DMS 273 treated with DMSO at 0.1 percent for 48 hours (cell line): ENCODE data around the gene TST.

Source experiments
- DNase-seq: peaks from one replicate; lab custom pipeline; 2025; lab: John Stamatoyannopoulos, UW

TST gene

DNA sequence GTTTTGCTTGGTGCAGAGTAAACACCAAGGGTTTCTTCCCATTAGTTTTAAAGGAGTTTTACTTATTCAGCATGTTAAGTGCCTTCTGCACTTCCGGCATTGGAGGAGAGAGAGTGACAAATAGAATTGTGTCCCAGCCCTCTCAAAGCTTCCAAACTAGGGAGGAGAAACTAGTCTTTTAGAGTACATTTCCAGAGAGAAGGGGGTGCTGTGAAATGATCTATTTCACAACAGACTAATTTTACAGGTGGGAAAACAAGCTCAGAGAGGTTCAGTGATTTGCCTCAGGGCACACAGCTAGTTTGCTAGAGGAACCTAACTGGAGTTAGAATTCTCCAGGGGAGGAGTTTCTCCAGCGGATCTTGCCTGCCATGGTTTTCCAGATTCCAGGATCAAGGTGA lies 12.9 kb upstream of the TST start:
- no peak for DNase-seq

DNA sequence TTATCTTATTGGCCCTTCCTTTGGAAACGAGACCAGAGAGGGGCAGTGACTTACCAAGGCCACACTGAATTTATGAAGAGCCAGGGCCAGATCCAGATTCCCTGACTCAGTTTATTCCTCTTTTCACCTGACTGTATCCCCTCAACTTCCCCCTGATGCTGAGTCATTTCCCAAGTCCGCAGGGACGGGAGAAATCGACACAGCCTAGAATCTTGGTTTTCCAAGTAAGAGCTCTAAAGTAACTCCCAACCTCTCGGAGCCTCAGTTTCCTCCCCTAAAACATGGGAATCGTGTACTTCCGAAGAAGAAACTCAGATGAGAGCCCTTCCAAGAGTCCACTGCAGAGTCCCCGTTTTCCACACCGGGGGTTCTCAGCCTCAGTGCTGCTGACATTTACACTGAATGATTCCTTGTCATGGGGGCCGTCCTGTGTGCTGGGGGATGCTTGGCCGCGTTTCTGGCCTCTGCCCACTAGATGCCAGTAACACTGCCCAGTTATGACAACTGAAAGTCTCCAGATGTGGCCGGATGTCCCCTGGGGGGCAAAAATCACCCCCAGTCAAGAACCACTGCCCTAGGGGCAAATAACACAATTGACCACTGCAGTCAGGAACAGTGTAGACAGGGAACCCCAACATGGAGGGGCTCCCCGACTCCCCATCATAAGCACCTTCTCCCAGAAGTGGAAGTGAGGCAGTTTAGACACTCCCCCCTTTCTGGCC lies 11.5 kb upstream of the TST start:
- no peak for DNase-seq

DNA sequence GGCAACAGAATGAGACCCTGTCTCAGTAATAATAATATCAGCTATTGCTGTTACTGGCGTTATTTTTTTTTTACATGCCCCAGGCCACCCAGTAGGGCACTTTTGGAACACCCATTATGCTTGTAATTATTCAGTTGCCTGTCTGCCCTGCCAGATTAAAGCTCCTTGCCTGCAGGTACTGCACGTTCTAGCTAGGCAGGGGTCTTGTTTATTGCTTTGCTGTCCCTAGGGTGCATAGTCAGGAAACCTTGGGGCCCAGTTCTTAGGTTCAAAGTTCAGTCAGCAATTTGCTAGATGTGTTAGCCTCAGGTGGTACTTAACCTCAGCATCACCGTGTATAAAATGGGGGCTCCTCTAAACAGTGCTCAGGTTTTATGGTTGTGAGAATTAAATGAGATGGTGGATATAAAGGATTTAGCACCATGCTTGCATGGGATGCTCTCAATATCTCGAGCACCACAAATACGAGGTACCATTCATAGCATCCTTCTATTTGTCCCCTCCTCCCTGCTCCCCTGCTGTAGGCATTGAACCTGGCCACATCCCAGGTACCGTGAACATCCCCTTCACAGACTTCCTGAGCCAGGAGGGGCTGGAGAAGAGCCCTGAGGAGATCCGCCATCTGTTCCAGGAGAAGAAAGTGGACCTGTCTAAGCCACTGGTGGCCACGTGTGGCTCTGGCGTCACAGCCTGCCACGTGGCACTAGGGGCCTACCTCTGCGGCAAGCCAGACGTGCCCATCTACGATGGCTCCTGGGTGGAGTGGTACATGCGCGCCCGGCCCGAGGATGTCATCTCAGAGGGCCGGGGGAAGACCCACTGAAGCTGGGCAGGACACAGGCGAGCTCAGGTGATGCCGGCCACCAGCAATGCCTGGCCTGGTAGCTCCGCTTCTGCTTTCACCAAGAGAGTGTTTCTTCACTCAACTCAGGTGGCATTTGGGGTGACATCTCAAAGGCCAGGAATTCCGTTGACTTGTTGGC lies 9.7 kb upstream of the TST start:
- DNase-seq, result no peak

DNA sequence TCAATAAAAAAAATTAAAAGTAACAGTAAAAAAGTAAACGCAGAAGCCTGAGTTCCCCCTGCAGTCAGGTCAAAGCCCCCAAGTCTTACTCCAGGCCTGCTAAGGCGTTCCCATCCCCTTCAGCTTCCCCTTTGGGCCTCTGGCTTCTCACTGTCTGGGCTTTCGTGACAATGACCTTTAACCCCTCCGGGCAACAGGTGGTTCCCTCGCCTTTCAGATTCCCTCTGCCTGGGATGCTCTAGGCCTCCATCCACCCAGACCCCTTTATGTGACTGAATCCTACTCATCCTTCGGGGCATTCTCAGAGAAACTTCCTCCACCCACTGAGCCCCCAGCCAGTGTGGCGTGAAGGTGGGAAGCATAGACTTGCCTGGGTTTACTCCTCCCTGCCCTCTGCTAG lies 8.3 kb upstream of the TST start:
- no peak for DNase-seq

DNA sequence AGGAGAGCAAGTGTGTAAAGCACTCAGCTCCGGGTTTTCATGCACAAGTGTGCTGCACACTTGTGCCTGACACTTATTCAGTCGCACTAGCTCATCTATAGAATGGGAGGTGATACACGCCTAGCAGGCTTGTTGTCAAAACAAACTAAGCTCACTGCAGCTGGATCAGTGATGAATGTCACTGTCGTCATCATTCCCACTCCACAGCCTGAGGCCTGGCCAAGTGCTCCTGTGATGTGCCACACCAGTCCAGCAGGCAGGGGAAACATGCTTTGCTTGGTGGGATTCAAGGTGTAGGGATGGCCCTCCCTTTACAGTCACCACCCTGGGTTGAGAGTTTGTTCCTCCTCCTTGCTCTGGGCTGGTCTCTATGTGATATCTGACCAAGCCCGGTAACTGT lies 7.1 kb upstream of the TST start:
- DNase-seq, result no peak

DNA sequence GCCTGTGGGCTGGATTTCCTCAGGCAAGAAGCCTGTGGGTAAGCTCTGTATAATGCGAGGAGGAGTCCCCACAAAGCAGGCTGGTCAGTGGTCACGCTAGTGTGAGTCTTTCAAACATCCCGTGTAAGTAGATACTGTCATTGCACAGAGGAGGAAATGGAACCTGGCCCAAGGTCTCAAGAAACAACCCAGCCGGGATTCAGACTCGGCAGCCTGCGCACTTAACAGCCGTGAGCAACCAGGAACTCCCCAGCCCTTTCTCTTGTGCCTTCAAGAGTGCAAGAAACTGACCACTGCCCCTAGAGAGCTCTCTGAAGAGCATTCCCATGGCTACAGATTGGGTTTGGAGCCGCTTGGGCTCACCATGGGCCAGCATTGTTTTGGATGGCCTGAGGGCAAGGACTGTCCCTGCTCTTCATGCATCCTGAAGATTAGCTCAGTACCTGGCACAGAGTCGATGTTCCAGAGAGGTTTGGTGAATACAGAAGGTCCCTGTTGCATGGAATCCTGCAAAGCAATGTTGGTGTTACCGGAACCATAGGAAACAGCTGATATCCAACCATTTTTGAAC lies 6.3 kb upstream of the TST start:
- DNase-seq, result no peak

DNA sequence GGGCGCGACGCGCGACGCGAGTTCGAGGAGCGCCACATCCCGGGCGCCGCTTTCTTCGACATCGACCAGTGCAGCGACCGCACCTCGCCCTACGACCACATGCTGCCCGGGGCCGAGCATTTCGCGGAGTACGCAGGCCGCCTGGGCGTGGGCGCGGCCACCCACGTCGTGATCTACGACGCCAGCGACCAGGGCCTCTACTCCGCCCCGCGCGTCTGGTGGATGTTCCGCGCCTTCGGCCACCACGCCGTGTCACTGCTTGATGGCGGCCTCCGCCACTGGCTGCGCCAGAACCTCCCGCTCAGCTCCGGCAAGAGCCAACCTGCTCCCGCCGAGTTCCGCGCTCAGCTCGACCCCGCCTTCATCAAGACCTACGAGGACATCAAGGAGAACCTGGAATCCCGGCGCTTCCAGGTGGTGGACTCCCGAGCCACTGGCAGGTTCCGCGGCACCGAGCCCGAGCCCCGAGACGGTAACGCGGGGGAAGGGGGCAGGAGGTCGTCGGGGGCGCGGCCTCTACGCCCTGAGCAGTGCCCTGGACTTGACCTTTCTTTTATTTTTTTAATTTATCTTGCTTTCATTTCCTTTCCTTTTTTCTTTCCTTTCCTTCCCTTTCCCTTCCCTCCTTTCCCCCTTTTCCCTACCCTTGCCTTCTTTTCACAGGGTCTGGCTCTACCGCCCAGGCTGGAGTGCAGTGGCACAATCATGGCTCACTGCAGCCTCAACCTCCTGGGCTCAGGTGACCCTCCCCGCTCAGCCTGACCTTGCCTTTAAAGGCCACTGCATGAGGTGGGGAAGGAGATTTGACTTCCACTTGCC lies 5.3 kb upstream of the TST start:
- no peak for DNase-seq

DNA sequence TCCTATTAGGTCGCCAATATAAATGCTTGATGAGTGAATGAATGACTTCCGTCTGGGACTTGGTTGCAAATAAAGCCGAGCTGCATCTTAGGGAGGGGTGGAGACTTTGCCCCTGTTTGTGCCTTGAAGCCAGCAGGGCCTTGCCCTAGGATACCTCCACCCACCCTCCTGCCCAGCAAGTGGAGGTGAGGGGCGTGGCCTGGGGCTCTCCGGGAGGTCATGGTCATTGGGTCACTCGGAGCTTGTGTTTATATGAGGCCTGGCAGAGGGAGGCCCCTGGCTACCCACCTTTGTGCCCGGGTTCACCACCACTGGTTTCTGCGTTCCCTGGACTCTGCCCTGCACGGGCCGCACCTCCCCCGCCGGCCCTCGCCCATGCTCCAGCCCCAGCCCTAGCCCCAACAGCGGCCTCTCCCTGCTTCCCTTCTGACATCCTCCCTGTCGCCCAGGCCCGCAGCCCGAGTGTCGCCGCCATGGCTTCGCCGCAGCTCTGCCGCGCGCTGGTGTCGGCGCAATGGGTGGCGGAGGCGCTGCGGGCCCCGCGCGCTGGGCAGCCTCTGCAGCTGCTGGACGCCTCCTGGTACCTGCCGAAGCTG lies 4.6 kb upstream of the TST start:
- DNase-seq, result no peak

DNA sequence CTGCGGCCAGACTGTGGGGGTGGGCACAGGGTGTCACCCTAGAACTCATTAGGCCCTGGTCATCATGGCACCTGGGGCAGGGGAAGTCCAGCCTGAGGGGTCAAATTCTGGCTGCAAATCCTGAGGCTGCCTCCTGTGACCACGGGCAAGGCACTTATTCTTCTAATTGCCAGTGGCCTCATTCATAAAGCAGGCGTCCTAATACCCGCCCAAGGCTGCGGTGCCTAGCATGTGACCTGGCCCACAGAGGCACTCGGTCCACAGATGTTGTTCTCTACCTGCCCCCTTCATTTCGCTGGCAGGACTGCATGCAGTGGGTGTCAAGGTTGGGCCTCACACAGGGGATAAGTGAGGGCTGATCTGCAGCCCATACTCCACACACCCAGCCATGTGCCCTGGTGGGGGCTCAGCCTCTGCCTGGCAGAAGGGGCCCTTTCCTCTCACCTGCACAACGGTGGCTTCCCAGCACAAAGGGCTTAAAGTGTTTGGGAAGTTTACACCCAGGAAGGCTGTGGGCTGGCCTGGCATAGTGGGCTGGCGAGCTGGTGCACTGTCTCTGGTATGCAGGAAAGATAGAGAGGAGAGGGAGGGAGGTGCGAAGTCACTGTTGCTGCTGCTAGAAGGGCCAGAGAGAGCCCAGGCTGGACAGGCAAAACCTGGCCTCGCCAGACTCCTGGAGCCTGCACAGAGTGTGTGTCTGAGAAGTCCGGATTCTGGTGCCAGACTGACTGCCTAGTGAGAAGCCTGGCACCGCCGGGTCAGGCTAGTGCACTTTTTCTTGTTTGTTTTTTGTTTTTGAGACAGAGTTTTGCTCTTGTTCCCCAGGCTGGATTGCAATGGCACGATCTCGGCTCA lies 3.5 kb upstream of the TST start:
- DNase-seq, result no peak

DNA sequence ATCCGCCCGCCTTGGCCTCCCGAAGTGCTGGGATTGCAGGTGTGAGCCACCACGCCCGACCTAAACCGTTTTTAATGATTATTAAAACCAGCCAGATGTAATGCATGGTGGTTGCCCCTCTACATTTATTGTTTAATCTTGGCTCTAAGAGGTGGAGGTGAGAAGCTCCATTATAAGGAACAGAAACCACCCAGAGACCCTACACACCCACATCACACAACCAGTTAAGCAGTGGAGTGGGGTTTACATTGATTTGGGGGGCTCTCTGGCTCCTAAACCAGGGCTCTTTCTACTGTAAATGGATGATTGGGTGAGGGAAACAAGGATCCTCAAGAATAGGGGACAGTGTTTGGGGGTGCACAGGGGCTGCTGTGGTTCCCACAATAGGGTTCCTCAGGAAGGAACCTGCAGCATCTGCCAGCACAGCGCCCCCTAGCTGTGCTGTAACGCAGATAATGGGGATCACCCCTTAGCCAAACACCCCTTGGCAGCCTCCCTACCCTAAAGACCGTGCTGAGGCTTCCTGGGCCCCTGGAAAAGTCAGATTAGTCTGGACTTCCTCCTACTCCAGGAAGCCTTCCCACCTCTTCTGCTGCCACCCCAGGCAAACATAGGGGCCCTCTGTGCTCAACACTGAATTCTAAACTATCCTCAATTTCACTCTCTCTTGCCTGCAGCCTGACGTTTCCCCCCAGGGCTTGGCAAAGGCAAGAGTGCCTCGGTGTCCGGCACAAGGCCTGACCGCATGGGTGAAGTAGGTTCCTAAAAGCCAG lies 2.6 kb upstream of the TST start:
- no peak for DNase-seq

DNA sequence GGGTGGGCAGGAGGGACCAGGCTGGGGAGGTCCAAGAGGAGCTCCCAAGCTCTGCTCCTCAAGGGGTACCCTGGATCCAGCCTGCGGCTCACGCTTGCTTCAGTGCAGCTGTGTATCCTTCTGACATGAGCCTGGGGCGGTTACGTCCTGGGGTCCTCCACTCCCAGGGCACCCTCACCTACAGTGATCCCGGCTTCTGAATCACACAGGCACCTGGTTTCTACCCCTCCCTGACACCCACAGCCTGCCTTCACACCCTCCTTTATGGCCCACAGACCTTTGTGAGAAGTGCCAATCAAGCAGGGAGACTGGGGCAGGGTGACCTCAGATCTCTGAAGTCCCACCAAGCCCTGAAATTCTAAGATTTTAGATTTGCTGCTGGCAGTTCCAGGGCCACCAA lies 1.8 kb upstream of the TST start:
- DNase-seq, result no peak

DNA sequence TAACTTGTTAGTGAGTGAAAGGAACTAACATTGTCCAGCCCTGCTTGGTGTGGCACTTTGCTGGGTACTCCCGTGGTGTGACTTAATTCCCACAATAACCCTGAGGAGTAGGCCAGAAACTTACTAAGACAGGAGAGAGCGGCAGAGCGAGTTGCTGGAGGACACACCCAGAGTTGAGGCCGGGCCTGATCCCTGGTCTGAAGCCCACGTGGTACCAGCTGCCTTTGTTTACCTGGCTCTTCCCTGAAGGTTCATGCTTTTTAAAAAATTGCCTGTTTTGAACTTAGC lies 889 bp upstream of the TST start:
- peak; percentile 10 for DNase-seq

DNA sequence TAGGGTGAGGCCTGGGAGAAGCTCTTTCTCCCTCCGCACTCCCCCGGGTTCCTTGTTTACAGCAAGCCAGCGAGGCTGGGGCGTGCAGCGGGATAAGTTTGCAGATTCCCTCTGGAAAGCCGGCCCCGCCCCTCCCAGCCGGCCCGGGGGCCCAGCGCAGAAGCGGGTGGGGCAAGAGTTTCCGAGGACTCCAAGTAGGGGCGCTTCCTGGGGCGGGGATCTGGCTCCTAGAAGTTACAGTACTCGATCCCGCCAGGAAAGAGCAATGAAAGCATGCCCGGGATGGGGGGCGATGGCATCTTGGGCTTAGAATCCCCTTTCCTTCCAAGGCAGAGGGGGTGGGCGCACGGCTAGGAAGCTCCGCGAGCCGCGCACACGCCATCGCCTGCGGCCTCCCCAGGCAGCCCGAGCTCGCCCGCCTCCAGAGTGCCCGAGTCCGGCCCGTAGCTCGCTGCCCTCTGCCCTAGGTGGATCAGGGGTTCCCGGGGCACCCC lies 385 bp downstream of the TST start:
- no peak for DNase-seq

DNA sequence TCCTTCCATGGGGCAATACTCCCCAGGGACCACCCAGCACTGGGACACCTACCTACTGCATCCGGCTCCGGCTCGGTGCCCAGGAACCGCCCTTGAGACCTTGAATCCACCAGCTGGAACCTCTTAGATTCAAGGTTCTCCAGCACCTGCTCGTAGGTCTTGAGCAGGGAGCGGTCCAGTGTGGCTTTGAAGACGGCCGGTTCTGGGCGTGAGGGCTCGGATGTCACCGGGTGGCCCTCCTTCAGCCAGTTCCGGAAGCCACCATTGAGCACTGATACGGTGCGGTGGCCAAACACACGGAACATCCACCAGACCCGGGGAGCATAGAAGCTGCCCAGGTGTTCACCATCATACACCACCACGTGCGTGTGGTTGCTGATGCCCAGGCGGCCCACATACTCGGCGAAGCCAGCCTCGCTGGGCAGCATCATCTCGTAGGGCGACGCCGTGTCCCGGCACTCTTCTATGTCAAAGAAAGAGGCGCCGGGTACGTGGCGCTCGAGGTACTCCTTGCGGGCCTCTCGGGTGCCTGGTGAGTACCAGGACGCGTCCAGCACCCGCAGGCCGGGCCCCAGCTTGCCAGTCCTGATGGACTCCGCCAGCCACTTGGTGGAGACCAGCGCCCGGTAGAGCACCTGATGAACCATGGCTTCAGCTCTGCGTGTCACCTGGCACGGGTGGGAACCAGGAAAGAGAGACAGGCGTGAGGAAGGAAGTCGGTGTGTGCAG lies 997 bp downstream of the TST start:
- no peak for DNase-seq

DNA sequence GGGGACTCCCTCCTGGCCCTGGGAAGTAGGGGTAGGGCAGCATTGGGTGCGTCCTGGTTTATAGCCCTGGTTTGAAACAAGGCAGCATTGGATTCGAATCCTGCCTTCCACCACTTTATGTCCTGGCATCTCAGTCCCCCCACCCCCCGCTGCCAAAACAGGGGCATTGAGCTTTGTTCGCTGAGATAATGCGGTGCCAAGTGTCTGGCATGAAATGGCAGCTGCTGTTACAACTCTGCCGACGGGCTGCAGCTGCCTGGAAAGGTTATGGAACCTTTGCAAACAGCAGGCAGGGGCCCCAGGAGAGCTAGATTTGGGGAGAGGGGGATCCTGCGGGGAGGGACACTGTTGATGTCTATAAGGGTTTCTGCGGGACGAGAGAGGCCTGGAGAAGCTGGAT lies 1.9 kb downstream of the TST start:
- DNase-seq, result no peak

DNA sequence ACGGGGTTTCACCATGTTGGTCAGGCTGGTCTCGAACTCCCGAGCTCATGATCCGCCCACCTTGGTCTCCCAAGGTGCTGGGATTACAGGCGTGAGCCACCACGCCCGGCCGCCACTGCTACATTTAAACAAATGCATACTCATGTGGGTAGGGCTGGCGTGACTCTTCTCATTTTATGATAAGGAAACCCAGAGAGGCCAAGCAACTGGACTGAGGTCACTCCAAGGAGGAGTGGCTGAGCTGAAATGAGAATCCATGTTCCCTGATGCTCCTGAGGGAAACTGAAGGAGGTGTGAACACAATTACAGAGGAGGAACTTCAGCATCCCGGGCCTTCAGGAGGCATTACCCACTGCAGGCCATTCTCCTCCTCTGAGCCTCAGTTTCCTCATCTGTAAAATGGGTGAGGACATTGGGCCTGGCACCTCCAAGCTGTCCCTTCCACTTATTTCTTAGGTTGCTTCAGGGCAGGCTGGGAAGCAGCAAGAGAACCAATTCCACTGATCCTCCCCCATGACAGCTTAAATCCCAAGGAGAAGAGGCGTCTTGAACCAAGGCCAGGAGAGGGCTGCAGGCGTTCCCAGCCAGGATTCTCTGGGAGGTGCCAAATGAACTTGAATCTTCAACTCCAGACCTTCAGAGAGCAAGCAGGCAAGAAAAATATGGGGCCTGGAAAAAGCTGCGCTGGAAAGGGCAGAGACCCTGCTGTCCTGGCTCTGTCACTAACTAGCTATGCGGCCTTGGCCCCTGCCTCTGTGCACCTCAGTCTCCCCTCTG lies 2.9 kb downstream of the TST start:
- no peak for DNase-seq

DNA sequence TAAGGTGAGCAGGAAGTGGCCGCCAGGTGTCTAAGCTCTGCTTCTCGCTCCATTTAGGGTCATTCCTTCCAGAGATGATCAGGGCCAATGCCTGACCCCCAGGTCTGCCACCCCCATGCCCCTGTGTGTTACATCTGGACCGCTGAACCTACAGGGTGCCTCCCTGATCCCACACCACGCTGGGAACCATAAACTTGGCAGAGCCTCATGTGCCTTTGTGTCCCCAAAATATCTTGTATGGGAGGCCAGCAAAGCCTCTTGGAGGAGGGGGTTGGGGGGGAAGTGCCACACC lies 3.7 kb downstream of the TST start:
- no peak for DNase-seq

DNA sequence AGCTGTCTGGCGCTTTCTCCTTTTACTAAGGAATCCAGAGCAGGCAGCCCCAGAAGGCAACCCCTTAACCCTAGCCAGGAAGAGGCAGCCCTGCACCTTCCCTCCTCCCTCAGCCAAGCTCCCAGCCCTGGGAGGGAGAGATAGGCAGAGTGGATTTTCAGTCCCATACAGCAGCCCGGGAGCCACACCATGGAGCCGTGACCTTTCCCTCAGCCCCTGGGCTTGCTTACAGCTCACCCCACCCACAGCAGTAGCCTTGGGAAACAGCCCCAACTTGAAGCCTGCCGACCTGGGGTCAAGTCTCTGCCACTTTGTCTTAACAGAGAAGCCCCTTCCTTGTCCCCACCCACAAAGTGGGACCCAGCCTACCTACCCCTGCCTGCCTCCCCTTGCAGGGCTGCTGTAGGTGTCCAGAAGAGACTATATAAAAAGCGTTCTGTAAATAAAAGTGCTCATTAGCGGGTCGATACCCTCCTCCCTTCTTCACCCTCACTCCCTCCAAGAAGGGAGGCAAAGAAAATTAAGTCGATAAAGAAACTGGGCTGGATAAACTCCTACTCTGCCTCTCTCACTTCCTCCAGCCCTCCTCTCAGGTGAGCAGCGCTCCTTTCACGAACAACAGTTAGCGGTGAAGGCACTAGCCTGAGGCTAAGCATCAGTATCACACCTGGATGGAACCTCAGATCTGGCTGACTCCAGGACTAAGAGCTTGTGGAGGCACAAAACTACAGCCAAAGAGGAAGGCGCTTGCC lies 4.2 kb downstream of the TST start:
- DNase-seq, result no peak
